Liver (tissue), 9 donors: Measurements from ENCODE around the gene CA10. TPM values are rescaled to one million over a fixed set of nuclear protein-coding genes. Genes with fewer than 3 reads are reported as not detected.

Experiments used
- DNase-seq: peaks from one replicate; pipeline ENCODE4 v3.0.0-alpha.2; 2017; ENCODE audit warnings: low spot score
- H3K27ac ChIP-seq, 2 donors: one replicate each; pipeline ENCODE4 v1.7.0; 2013; ENCODE audit warnings: inconsistent platforms in 2 of 2, low read length in 2 of 2, control low read depth in 1 of 2, low read depth in 1 of 2, mild to moderate bottlenecking in 1 of 2
- H3K27me3 ChIP-seq, 4 donors: one replicate each; pipeline versions ENCODE4 v1.6.1 to v1.7.0; 2013; ENCODE audit warnings: low read length in 3 of 4, inconsistent platforms in 1 of 4, mild to moderate bottlenecking in 1 of 4, moderate library complexity in 1 of 4; ENCODE audit not compliant: control insufficient read depth in 4 of 4, insufficient read depth in 4 of 4
- H3K36me3 ChIP-seq, 4 donors: one replicate each; pipeline versions ENCODE4 v1.6.1 to v1.7.0; 2013; ENCODE audit warnings: low read length in 3 of 4, mild to moderate bottlenecking in 3 of 4, low read depth in 1 of 4, moderate library complexity in 1 of 4; ENCODE audit not compliant: control insufficient read depth in 4 of 4, insufficient read depth in 3 of 4
- H3K4me1 ChIP-seq, 4 donors: one replicate each; pipeline versions ENCODE4 v1.6.1 to v1.7.0; 2013; ENCODE audit warnings: low read length in 3 of 4, mild to moderate bottlenecking in 3 of 4, moderate library complexity in 1 of 4; ENCODE audit not compliant: control insufficient read depth in 4 of 4, insufficient read depth in 4 of 4
- H3K4me3 ChIP-seq, 3 donors: one replicate each; pipeline versions ENCODE4 v1.6.1 to v1.7.0; 2013; ENCODE audit warnings: low read length in 3 of 3, control low read depth in 1 of 3, low read depth in 1 of 3, mild to moderate bottlenecking in 1 of 3
- H3K9ac ChIP-seq, 2 donors: one replicate each; pipeline ENCODE4 v1.7.0; 2013; ENCODE audit warnings: low read length in 2 of 2, mild to moderate bottlenecking in 2 of 2, moderate library complexity in 2 of 2, control low read depth in 1 of 2, low read depth in 1 of 2
- H3K9me3 ChIP-seq, 4 donors: one replicate each; pipeline versions ENCODE4 v1.6.1 to v1.7.0; 2013; ENCODE audit warnings: low read length in 3 of 4; ENCODE audit not compliant: control insufficient read depth in 4 of 4
- ATF3 ChIP-seq: IDR thresholded peaks from 2 replicates; pipeline ENCODE4 v1.6.1; 2016; ENCODE audit warnings: antibody characterized with exemption
- EGR1 ChIP-seq, 2 donors: IDR thresholded peaks; 2 replicates each; pipeline ENCODE4 v1.6.1; 2016 to 2018; ENCODE audit warnings: antibody characterized with exemption in 2 of 2, low read depth in 2 of 2
- FOXA1 ChIP-seq: IDR thresholded peaks from 2 replicates; pipeline ENCODE4 v1.6.1; 2016; ENCODE audit warnings: antibody characterized with exemption
- GABPA ChIP-seq, 2 donors: IDR thresholded peaks in 1 of 2; conservative IDR thresholded peaks in 1 of 2; 2 replicates each; pipeline ENCODE4 v1.6.1; 2016; ENCODE audit warnings: antibody characterized with exemption in 2 of 2, mild to moderate bottlenecking in 1 of 2, moderate library complexity in 1 of 2
- HNF4G ChIP-seq: IDR thresholded peaks from 2 replicates; pipeline ENCODE4 v1.6.1; 2016; ENCODE audit warnings: antibody characterized with exemption
- JUND ChIP-seq, 2 donors: IDR thresholded peaks; 2 replicates each; pipeline ENCODE4 v1.6.1; 2016; ENCODE audit warnings: antibody characterized with exemption in 2 of 2
- MAX ChIP-seq: IDR thresholded peaks from 2 replicates; pipeline ENCODE4 v1.6.1; 2016; ENCODE audit warnings: antibody characterized with exemption
- NR2F2 ChIP-seq: IDR thresholded peaks from 2 replicates; pipeline ENCODE4 v1.6.1; 2016; ENCODE audit warnings: antibody characterized with exemption
- RAD21 ChIP-seq, 2 donors: IDR thresholded peaks; 2 replicates each; pipeline ENCODE4 v1.6.1; 2016; ENCODE audit warnings: antibody characterized with exemption in 2 of 2, mild to moderate bottlenecking in 2 of 2
- REST ChIP-seq: IDR thresholded peaks from 2 replicates; pipeline ENCODE4 v1.6.1; 2016; ENCODE audit warnings: antibody characterized with exemption, mild to moderate bottlenecking
- RXRA ChIP-seq, 2 donors: IDR thresholded peaks; 2 replicates each; pipeline ENCODE4 v1.6.1; 2017 to 2018; ENCODE audit warnings: antibody characterized with exemption in 2 of 2, mild to moderate bottlenecking in 1 of 2
- SP1 ChIP-seq: IDR thresholded peaks from 2 replicates; pipeline ENCODE4 v1.6.1; 2018; ENCODE audit warnings: antibody characterized with exemption, mild to moderate bottlenecking
- TAF1 ChIP-seq: conservative IDR thresholded peaks from 2 replicates; pipeline ENCODE4 v1.6.1; 2016; ENCODE audit warnings: antibody characterized with exemption, mild to moderate bottlenecking
- YY1 ChIP-seq: IDR thresholded peaks from 2 replicates; pipeline ENCODE4 v1.6.1; 2016; ENCODE audit warnings: antibody characterized with exemption, mild to moderate bottlenecking
- ZBTB33 ChIP-seq: IDR thresholded peaks from 2 replicates; pipeline ENCODE4 v1.6.1; 2016; ENCODE audit warnings: antibody characterized with exemption
- WGBS: extraction: QIAGEN DNeasy Blood & Tissue Kit; methylation state at CpG from one replicate; pipeline ENCODE4 v1.1.7; 2013; 5-methylcytosine and 5-hydroxymethylcytosine counted together
- polyA plus RNA-seq, 2 donors: library from polyadenylated mRNA; stranded (reverse) in 1 of 2; unstranded in 1 of 2; fragments of 200-250 nt in 1 of 2; fragments of >200 nt in 1 of 2; fragmentation: Nextera tagmentation in 1 of 2; extraction: Ambion mirVana in 1 of 2; gene quantifications; one replicate each; pipeline versions ENCODE4 v1.2.1 to v1.2.3, GENCODE V29; 2013 to 2015
- total RNA-seq, 2 donors: library from RNA; depleted of rRNA; stranded (reverse); fragments of >200 nt; gene quantifications; one replicate each; pipeline ENCODE4 v1.2.3, GENCODE V29; 2014
- donor health status: healthy.
- donor health status: healthy.
- donor health status: healthy.
- donor health status: healthy.
- donor health status: healthy.

CA10 gene
- total and polyA plus RNA-seq, 4 donors: 0.05 TPM; not detected in 3

- H3K4me1 ChIP-seq: no peaks in the 10 kb centered on the region
These were observed 476.4 kb downstream of the CA10 start for GRCh38 chr17:51682115-51682514.

GRCh38 chr17:51677875-51678274, 480.6 kb downstream of the CA10 start:
- no peak for TF ChIP-seq SP1
- TF ChIP-seq ATF3: no peak
- no peak for TF ChIP-seq RAD21 (IDR thresholded peaks at IDR 0.05)
- no peak for TF ChIP-seq FOXA1
- no peak for TF ChIP-seq MAX
- no peak for TF ChIP-seq GABPA (IDR thresholded peaks at IDR 0.05 in 1 of 2, conservative IDR thresholded peaks at IDR 0.05 in 1 of 2)
- TF ChIP-seq NR2F2: no peak
- no peak for TF ChIP-seq JUND (IDR thresholded peaks at IDR 0.05)
- no peak for TF ChIP-seq YY1
- no peaks in the 10 kb centered on the region for H3K36me3 ChIP-seq
- no peak for DNase-seq
- WGBS: 96% methylated on average over 1 of the region's 1 CpG
- H3K27ac ChIP-seq: no peak overlapping the region
- H3K4me1 ChIP-seq: no peaks in the 10 kb centered on the region
- H3K9ac ChIP-seq: no peak overlapping the region
- H3K9me3 ChIP-seq: no peaks in the 10 kb centered on the region
- H3K4me3 ChIP-seq: no peak overlapping the region
- no peaks in the 10 kb centered on the region for H3K27me3 ChIP-seq

More at GRCh38 chr17:51682115-51682514, 476.4 kb downstream of the CA10 start:
- no peak for DNase-seq
- Histone ChIP-seq H3K9ac (no peak overlapping the region), H3K36me3 (no peaks in the 10 kb centered on the region), H3K4me3 (no peak overlapping the region), H3K27me3 (no peaks in the 10 kb centered on the region), H3K27ac (no peak overlapping the region), H3K9me3 (no peaks in the 10 kb centered on the region)
- 60% methylated on average over 5 of the region's 5 CpGs for WGBS
- TF ChIP-seq NR2F2 (no peak), RAD21 (IDR thresholded peaks at IDR 0.05) (no peak), EGR1 (IDR thresholded peaks at IDR 0.05; ENCODE audit: low read depth in 2 of 2) (no peak), REST (no peak), SP1 (no peak), ZBTB33 (no peak), HNF4G (no peak), MAX (no peak), TAF1 (no peak), RXRA (IDR thresholded peaks at IDR 0.05) (no peak), JUND (IDR thresholded peaks at IDR 0.05) (no peak)
